HG03520 (cell line): Measurements from ENCODE around the gene ZNF70.
"Not testable (repeated sequence)": the region's sequence is repeated elsewhere in the genome, so short reads cannot be mapped to it uniquely, and the experiment has no call there.

ENCODE experiments used
- ATAC-seq: cut with Tn5 transposase; IDR thresholded peaks from one replicate; pipeline ENCODE4 v1.9.1; 2021; ENCODE audit warnings: mild to moderate bottlenecking, moderate library complexity; ENCODE audit not compliant: unreplicated experiment

ZNF70 gene

GRCh38 chr22:23760056-23760455 lies 9.1 kb upstream of the ZNF70 start:
- ATAC-seq = no peak

DNA sequence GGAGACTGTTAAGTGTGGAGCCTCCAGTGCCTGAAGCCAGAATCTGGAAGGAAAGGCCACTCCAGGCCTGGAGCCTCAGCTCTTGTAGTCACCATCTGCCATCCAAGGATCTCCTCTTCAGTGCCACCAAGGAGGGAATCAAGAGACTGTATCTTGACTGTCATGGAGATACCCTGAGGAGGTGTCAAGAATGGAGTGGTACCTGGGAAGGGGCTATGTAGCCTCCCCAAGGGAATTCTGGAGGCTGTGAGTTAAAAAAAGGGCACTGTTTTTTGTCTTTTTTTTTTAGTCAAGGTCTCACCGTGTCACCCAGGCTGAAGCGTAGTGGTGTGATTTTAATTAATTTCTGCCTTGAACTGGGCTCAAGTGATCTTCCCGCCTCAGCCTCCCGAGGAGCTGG lies 8.7 kb upstream of the ZNF70 start:
- no peak for ATAC-seq

GRCh38 chr22:23756891-23757290 lies 6.0 kb upstream of the ZNF70 start:
- ATAC-seq = no peak

- no peak for ATAC-seq
Observed at GRCh38 chr22:23755711-23756110, 4.8 kb upstream of the ZNF70 start.

- ATAC-seq = no peak
Observed at GRCh38 chr22:23754980-23755636, 4.2 kb upstream of the ZNF70 start.

- ATAC-seq = no peak
Observed at GRCh38 chr22:23754220-23754919, 3.5 kb upstream of the ZNF70 start, which contains the start of gene VPREB3. Gene VPREB3 (minus strand): TSS chr22:23754425. CDS start chr22:23754363, 62 bp downstream.

- ATAC-seq = no peak
Observed at GRCh38 chr22:23753385-23753784, 2.5 kb upstream of the ZNF70 start.

GRCh38 chr22:23752750-23753149 lies 1.8 kb upstream of the ZNF70 start:
- ATAC-seq = no peak

DNA sequence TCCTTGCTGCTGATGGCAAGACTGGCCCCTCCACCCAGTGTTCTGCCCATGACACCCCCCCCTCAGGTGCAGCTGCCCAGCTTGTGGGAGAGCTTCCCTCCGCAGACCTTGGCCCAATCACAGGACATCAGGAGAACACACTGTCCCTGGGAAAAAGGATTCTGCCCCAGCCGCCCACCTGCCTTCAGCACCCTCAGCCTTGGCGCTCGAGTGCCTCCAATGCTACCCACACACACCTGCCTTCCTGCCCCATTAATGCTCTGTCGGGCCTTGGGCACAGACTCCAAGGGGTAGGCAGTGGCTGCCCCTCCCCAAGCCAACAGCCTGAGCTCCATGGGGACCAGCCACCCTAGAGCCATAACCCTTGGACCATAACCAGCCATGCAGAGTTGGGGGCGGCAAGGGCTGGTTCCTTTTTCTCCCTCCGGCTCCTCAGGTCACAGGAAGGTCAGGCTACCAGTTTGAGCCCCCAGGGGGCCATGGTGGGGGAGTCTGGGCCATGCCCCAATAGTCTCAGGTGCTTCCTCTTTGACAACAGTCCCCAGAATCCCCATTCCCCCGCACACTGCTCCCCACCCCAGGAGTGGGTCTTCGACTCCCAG lies 1.3 kb upstream of the ZNF70 start:
- no peak for ATAC-seq

DNA sequence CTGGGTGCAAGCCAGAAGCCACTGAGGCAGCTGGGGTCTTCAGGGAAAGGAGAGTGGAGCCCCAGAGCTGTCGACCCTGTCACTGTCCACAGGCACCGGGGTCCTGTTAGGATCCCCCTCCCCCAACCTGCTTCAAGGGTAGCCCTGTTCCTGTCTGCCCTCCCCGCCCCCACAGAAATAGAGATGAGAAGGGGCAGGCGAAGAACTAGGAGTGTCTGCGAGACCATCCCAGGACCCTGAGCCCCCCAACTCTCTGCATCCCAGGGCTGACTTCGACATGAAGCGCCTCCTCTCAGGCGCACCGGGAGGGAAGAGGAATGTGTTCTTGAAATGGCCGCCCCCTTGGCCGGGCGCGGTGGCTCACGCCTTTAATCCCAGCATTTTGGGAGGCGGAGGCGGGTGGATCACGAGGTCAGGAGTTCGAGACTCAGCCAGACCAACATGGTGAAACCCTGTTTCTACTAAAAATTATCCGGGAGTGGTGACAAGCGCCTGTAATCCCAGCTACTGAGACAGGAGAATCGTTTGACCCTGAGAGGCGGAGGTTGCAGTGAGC lies 607 bp upstream of the ZNF70 start:
- no peak for ATAC-seq

DNA sequence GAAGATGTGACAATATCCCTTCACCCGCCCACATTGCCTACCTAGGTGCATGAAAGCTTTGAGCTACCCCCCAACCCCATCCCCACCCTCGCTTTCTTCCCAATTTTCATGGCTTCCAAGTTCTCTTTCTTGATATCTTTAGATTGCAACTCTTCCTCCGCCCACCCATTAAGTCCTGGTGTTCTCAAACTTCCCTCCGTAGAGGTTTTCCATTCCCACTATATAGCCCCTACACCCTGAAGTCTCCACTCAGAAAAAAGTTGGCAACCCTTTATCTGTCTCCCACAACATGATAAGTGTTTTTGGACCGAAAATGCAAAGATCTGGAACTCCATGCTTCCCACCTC lies 572 bp downstream of the ZNF70 start:
- ATAC-seq = no peak

DNA sequence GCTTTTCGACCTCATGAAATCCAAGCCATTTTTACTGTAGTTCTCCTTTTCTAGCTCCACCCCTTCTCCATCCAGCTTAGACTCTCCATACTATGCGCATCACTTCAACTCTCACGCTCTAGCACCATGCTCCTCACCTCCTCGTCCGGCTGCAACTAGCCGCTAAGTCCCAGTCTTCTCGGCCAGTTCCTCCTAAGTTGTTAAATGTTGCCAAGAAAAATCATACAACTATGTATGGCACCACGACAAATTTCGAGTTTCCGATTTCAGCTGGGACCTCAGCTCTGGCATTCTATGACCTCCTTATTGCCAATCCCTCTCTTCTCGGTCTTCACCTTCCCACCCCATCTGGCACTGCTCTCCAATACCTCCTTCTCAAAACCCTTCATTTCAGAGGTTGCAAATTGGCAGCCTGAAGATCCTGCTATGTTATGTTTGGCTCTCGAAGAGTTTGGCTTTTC lies 1.0 kb downstream of the ZNF70 start:
- no peak for ATAC-seq

- no peak for ATAC-seq
Observed at GRCh38 chr22:23745791-23746190, 5.1 kb downstream of the ZNF70 start.

DNA sequence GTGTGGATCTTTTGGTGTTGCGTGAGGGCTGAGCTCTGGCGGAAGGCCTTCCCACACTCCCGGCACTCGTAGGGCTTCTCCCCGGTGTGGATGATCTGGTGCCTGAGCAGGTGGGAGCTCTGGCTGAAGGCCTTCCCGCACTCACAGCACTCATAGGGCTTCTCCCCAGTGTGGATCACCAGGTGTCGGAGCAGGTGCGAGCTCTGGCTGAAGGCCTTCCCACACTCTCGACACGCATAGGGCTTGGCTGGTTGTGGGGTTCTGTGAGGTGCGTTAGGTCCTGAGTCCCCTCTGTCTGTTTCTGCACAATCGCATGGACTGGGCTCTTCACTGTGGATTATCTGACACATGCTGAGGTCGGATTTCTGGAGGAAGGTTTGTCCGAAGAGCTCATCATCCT lies 6.4 kb downstream of the ZNF70 start:
- no peak for ATAC-seq

- ATAC-seq = no peak
Observed at GRCh38 chr22:23744001-23744400, 6.9 kb downstream of the ZNF70 start.

DNA sequence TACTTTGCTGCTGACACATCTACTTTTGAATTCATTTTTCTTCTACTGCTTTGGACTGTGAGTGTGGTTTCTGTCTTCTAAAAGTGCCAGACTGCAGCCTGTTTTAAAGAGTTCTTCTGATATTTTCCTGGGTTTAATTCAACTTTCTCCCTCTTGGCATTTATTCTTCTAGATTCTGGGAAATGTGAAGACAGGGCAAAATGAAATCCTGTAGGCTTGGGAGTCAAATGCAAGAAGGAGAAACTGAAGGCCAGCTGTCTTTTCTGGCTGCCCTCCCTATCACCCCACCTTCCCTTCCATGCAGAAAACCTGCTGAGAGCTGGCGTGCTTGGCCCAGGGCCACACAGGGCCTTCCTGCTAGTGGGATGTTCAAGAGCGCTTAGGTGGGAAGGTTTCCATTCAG lies 7.6 kb downstream of the ZNF70 start:
- ATAC-seq = no peak

DNA sequence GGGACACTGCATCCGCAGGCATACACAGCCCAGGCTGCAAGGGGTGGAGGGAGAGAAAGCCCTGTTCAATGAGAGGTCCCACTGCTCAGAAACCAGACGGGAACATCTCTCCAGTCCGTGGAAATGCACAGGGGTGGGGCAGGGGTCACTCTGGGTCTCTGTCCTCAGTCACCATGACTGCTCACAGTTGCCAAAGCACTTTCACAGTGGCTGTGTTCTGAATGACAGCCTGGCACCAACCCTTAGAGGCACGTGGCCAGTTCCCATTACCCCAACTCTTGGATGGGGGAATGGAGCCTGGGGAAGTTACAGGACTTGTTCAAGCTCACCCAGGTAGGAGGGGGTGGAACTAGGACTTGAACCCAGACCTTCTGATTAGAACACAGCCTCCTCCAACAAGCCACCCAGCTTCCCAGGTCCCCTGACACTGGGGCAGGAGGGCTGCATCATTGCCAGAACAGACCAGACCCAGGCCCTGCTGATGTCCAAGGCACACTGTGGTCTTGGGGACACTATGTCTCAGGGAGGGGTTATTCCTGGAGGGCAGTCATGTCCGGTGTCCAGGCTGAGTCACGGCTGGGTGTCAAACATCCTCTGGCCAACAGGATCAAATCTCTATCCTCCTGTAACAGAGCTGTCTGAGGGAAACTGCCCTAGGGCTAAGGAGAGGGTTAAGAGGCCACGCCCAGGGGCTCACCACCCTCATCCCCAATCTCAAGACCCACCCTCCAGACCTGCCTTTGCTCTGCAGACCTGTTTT lies 8.2 kb downstream of the ZNF70 start:
- ATAC-seq = no peak

DNA sequence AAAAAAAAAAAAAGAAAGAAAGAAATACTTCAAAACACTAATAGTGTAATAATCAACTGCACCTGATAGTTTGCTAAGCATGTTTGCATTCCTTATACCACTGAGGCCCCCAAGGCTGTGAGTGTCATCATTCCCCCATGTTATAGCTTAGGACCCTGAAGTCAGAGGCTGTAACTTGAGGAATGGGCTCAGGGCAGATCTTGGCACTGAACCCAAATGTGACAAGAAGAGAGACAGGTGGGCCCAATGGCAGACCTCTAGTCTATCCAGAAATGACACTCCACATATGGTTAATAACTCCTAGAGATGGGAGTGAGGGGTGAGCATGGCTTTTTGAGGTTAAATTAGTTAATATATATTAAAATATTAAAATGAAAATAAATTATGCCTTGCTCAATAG lies 13.2 kb downstream of the ZNF70 start:
- no peak for ATAC-seq

DNA sequence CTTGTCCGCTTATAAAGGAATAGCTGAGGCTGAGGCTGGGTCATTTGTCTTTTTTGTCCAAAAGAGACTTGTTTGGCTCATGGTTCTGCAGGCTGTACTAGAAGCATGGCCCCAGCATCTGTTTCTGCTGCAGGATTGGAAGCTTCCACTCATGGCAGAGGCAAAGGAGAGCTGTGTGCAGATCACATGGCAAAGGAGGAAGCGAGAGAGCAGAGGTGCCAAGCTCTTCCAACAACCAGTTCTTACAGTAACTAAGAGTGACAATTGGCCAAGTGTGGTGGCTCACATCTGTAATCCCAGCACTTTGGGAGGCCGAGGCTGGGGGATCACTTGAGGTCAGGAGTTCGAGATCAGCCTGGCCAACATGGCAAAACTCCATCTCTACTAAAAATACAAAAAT lies 22.8 kb downstream of the ZNF70 start:
- ATAC-seq = not testable (repeated sequence)

DNA sequence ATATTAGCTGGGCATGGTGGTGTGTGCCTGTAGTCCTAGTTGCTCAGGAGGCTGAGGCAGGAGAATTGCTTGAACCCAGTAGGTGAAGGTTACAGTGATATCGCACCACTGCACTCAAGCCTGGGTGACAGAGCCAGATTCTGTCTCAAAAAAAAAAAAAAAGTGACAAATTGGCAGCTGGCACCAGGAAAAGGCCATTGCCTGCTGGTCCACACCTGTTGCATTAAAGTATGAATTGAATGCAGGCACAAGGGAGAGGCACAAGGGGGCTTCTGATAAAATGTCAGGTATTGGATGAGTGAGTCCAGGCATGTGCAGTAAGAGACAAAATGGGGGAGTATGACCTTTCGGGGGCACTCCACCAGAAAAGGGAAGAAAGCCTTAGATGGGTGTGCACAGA lies 28.2 kb downstream of the ZNF70 start:
- ATAC-seq = no peak

- ATAC-seq = no peak
Observed at GRCh38 chr22:23722160-23722559, 28.8 kb downstream of the ZNF70 start.
